Transverse colon (tissue), 4 donors: ENCODE data around the gene FAXDC2. TPM values are rescaled to one million over a fixed set of nuclear protein-coding genes. Genes with fewer than 3 reads are reported as not detected.
A peak's percentile ranks its signal among the peaks of the same experiment; 100 is the strongest.
"Not testable (repeated sequence)": the region's sequence is repeated elsewhere in the genome, so short reads cannot be mapped to it uniquely, and the experiment has no call there.

ENCODE experiments used
- DNase-seq: peaks from one replicate; pipeline ENCODE4 v3.0.0-alpha.2; 2019
- H3K27ac ChIP-seq, 4 donors: fragments of 200-600 bp; sonication (generic); 2 replicates each; pipeline ENCODE4 v1.5.1; 2016 to 2018; ENCODE audit warnings: inconsistent platforms in 4 of 4
- H3K27me3 ChIP-seq: fragments of 200-600 bp; sonication (generic); 2 replicates; pipeline ENCODE4 v1.5.1; 2017; ENCODE audit warnings: inconsistent platforms
- H3K36me3 ChIP-seq, 4 donors: fragments of 200-600 bp; sonication (generic); 2 replicates each; pipeline ENCODE4 v1.5.1; 2017 to 2019; ENCODE audit warnings: inconsistent platforms in 4 of 4
- H3K4me1 ChIP-seq, 4 donors: fragments of 200-600 bp; sonication (generic); 2 replicates each; pipeline ENCODE4 v1.5.1; 2017 to 2020; ENCODE audit warnings: inconsistent platforms in 4 of 4
- H3K4me3 ChIP-seq, 4 donors: fragments of 200-600 bp; sonication (generic); 1 replicate in 1 of 4; 2 replicates in 3 of 4; pipeline versions ENCODE4 v1.5.1 to v1.6.1; 2017 to 2019; ENCODE audit warnings: inconsistent platforms in 4 of 4
- H3K9me3 ChIP-seq, 2 donors: fragments of 200-600 bp; sonication (generic); 2 replicates each; pipeline ENCODE4 v1.5.1; 2017 to 2019; ENCODE audit warnings: inconsistent platforms in 2 of 2
- EP300 ChIP-seq: sonication (generic); formaldehyde crosslinking; IDR thresholded peaks from one replicate; pipeline ENCODE4 v1.6.1; 2017; ENCODE audit warnings: antibody characterized with exemption, low read depth
- POLR2A ChIP-seq: fragments of 450-650 bp; IDR thresholded peaks from one replicate; pipeline ENCODE4 v1.6.1; 2016; ENCODE audit warnings: antibody characterized with exemption, mild to moderate bottlenecking, moderate library complexity
- POLR2AphosphoS5 ChIP-seq, 3 donors: sonication (generic); formaldehyde crosslinking; IDR thresholded peaks; one replicate each; pipeline ENCODE4 v1.6.1; 2016; ENCODE audit warnings: antibody characterized with exemption in 3 of 3
- WGBS, 2 donors: methylation state at CpG; one replicate each; pipeline ENCODE4 v1.1.5; 2018; ENCODE audit warnings: low coverage in 1 of 2; 5-methylcytosine and 5-hydroxymethylcytosine counted together
- in situ Hi-C, 4 donors: fragments of 200-750 bp; cut with MboI; loops; one replicate each; pipeline versions ENCODE4 v1.15.0 to v1.15.1; 2017; ENCODE audit warnings: low sequenced_read_pairs in 3 of 4, low pct_ligation_motif_present in 1 of 4, low pct_unique_long_range_greater_than_20kb in 1 of 4
- intact Hi-C: fragments of 100-400 bp; cut with DNase I; formaldehyde crosslinking; loops from one replicate; pipeline ENCODE4 v1.15.1; 2023; ENCODE audit warnings: low total_unique reads
- total RNA-seq, 4 donors: library from RNA; depleted of rRNA; stranded (reverse); fragments of >200 nt; gene quantifications; one replicate each; pipeline ENCODE4 v1.1.0, GENCODE V29; 2016
- TF ChIP-seq, protein P1 (sequence below), 5 experiments: fragments of 200-600 bp in 3 of 5; fragments of 450-650 bp in 2 of 5; sonication (generic) in 3 of 5; IDR thresholded peaks; 1 replicate in 2 of 5; 2 replicates in 3 of 5; pipeline ENCODE4 v1.5.1; 2016 to 2017; ENCODE audit warnings: antibody characterized with exemption in 5 of 5, inconsistent platforms in 3 of 5, mild to moderate bottlenecking in 2 of 5, moderate library complexity in 1 of 5

The FAXDC2 gene
- total RNA-seq, 4 donors from 2014 or later: 10.3 to 54.8 (median 27.4) TPM

DNA sequence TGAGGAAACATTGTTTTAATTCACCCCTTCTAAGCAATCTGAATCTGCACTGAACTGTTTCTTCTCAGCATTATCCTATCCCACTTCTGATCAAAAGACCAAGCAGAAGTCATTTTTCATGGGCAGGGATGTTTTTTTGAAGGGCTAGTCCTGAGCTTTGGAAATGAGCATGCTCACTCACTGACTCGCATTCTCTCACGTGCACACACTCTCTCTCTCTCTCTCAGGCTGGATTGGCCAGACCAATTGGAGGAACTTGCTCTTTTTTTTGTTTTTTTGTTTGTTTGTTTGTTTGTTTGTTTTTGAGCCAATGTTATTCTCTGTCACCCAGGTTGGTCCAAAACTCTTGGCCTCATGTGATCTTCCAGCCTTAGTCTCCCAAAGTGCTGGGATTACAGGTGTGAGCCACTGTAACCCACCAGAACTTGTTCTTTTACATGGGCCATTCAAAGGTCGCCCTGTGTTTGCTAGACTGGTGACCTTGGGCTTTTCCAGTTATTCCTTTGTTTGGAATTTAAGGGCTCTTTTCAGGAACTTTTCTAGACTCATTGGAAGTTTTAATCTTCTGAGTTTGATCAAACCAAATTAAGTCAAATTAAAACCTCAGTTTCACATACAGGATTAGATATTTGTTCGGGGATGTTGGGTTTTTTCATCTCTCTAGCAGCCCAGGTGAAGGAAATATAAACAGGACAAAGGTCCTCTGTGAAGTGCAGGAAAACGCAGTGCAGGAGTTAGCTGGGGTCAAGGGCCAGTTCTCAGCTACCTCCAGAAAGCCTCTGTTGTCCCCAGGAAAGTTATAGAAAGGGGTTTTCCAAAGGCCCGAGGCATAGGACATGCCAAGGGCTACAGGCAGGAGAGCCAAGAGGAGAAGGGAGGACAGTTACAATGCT lies 13.1 kb downstream of the FAXDC2 start:
- H3K27ac ChIP-seq: peak overlapping the region in 3 of 4 donors; percentile 18 to 43 (median 19)
- H3K9me3 ChIP-seq: no peaks in the 10 kb centered on the region
- TF ChIP-seq POLR2A (no peak), POLR2AphosphoS5 (IDR thresholded peaks at IDR 0.05) (no peak), EP300 (no peak)
- TF ChIP-seq, protein P1, sequence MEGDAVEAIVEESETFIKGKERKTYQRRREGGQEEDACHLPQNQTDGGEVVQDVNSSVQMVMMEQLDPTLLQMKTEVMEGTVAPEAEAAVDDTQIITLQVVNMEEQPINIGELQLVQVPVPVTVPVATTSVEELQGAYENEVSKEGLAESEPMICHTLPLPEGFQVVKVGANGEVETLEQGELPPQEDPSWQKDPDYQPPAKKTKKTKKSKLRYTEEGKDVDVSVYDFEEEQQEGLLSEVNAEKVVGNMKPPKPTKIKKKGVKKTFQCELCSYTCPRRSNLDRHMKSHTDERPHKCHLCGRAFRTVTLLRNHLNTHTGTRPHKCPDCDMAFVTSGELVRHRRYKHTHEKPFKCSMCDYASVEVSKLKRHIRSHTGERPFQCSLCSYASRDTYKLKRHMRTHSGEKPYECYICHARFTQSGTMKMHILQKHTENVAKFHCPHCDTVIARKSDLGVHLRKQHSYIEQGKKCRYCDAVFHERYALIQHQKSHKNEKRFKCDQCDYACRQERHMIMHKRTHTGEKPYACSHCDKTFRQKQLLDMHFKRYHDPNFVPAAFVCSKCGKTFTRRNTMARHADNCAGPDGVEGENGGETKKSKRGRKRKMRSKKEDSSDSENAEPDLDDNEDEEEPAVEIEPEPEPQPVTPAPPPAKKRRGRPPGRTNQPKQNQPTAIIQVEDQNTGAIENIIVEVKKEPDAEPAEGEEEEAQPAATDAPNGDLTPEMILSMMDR (IDR thresholded peaks at IDR 0.05): no peak
- H3K36me3 ChIP-seq: peaks cover 0 to 4% (median 0%) of the 10 kb centered on the region in 4 donors
- no peak for DNase-seq
- in situ Hi-C loops (no loop called here), intact Hi-C loops (no loop called here)
- H3K4me1 ChIP-seq: peaks cover 0 to 45% (median 23%) of the 10 kb centered on the region in 4 donors
- WGBS, 2 donors: 60 to 73% methylated on average over 1 to 6 of the region's 6 CpGs
- H3K4me3 ChIP-seq: no peak overlapping the region
- H3K27me3 ChIP-seq: no peaks in the 10 kb centered on the region

DNA sequence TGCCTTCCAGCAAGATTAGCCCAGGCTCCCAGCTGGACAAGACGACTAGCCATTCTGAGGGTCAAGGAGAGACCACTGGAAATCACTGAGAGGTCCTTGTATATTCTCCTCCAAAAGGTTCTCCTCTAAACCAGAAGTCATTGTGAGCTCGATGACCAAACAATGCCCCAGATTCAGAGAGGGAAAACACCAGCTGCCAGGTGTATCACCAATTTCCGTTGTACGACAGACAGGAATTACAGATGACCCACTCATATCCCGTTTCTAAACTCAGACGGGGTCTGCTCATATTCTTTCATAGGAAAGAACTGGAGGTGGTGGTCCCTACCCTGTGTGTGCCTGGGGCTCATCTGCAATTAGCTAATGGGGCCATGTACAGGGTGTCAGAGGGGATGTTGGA lies 14.2 kb downstream of the FAXDC2 start:
- DNase-seq: no peak
- in situ Hi-C loops: no loop called here
- 86% methylated on average over 6 of the region's 6 CpGs; no CpG with 5 or more reads in 1 of the 2 donors for WGBS, 2 donors
- intact Hi-C loops: no loop called here
- Histone ChIP-seq H3K36me3 (peaks cover 0 to 4% (median 0%) of the 10 kb centered on the region in 4 donors), H3K27ac (peak overlapping the region; percentile 74 to 78 (median 74)), H3K9me3 (no peaks in the 10 kb centered on the region), H3K4me1 (peaks cover 0 to 49% (median 23%) of the 10 kb centered on the region in 4 donors), H3K27me3 (no peaks in the 10 kb centered on the region), H3K4me3 (no peak overlapping the region)
- TF ChIP-seq EP300: no peak
- no peak for TF ChIP-seq POLR2A
- no peak for TF ChIP-seq POLR2AphosphoS5 (IDR thresholded peaks at IDR 0.05)
- TF ChIP-seq, protein P1 (IDR thresholded peaks at IDR 0.05): no peak

DNA sequence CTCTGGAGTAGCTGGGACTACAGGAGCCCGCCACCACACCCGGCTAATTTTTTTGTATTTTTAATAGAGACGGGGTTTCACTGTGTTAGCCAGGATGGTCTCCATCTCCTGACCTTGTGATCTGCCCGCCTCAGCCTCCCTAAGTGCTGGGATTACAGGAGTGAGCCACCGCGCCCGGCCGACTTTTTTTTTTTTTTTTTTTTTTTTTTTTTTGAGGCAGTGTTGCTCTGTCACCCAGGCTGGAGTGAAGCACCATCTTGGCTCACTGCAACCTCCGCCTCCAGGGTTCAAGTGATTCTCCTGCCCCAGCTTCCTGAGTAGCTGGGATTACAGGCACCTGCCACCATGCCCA lies 14.7 kb downstream of the FAXDC2 start:
- WGBS, 2 donors: 28 to 56% methylated on average over 8 to 9 of the region's 9 CpGs
- H3K4me3 ChIP-seq, intact Hi-C loops, H3K9me3 ChIP-seq, H3K27me3 ChIP-seq, H3K36me3 ChIP-seq, in situ Hi-C loops, DNase-seq: not testable (repeated sequence)
- H3K4me1 ChIP-seq: peaks cover 0 to 49% (median 24%) of the 10 kb centered on the region in 4 donors
- peak overlapping the region; percentile 74 to 78 (median 74) for H3K27ac ChIP-seq

DNA sequence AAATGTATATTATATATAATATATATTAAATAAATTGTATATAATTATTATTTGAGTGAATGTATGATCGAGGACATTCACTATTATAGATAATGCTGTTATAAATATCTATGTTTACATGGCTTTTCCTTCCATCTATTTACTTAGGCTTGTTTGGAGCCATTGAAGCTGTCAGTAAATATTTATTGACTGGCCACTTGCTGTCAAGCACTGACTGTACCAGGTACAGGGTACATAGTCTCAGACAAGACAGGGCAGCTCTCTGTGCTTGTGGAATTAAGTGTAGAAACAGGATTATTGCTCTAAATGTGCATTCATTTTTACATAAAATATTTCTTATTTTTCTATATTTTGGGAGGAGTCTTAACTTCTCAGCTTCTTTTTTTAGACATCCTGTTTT lies 16.4 kb downstream of the FAXDC2 start:
- no peak for DNase-seq
- H3K27me3 ChIP-seq: no peaks in the 10 kb centered on the region
- in situ Hi-C loops (no loop called here), intact Hi-C loops (no loop called here)
- H3K36me3 ChIP-seq: peaks cover 0 to 4% (median 0%) of the 10 kb centered on the region in 4 donors
- H3K4me3 ChIP-seq: no peak overlapping the region
- 73 to 78% methylated on average over 1 of the region's 1 CpG for WGBS, 2 donors
- TF ChIP-seq POLR2A: no peak
- no peak for TF ChIP-seq EP300
- TF ChIP-seq, protein P1 (IDR thresholded peaks at IDR 0.05): no peak
- no peak for TF ChIP-seq POLR2AphosphoS5 (IDR thresholded peaks at IDR 0.05)
- H3K9me3 ChIP-seq: no peaks in the 10 kb centered on the region
- H3K27ac ChIP-seq: peak overlapping the region; percentile 74 to 78 (median 74)
- H3K4me1 ChIP-seq: peaks cover 0 to 64% (median 32%) of the 10 kb centered on the region in 4 donors

DNA sequence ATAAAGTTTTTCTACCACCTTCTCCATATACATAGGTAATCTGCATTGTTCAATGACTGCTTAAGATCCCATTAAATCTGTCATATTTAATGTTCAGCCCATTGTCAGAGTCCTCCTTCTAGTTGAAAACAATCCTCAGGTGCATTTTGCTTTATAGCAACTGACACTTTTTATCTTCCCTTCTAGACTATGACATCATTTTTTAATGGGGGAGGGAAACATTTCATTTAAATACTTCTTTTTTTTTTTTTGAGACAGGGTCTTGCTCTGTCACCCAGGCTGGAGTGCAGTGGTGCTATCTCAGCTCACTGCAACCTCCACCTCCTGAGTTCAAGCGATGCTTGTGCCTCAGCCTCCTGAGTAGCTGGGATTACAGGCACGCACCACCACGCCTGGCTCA lies 17.6 kb downstream of the FAXDC2 start:
- Histone ChIP-seq H3K4me1 (peaks cover 0 to 69% (median 31%) of the 10 kb centered on the region in 4 donors), H3K27ac (peak overlapping the region in 2 of 4 donors; percentile 1 to 12)
- H3K36me3 ChIP-seq, H3K27me3 ChIP-seq, intact Hi-C loops, H3K4me3 ChIP-seq, DNase-seq, H3K9me3 ChIP-seq, in situ Hi-C loops: not testable (repeated sequence)
- WGBS, 2 donors: 92% methylated on average over 2 to 3 of the region's 3 CpGs
